IMR-90 (cell line): ENCODE results near the gene CTSO.

Experiments used
- BHLHE40 ChIP-seq: fragments of 150-350 bp; IDR thresholded peaks from 2 replicates; pipeline ENCODE4 v1.6.1; 2016; ENCODE audit warnings: mild to moderate bottlenecking, low read depth, low read length
- CHD1 ChIP-seq: IDR thresholded peaks from 2 replicates; pipeline ENCODE4 v1.6.1; 2012; ENCODE audit warnings: low read depth, low read length, improper control_type of control experiment
- CTCF ChIP-seq: conservative IDR thresholded peaks from 2 replicates; pipeline ENCODE4 v1.5.1; 2012; ENCODE audit warnings: mild to moderate bottlenecking, low read depth, low read length, improper control_type of control experiment
- ELK1 ChIP-seq: fragments of 150-350 bp; IDR thresholded peaks from 2 replicates; pipeline ENCODE4 v1.6.1; 2016; ENCODE audit warnings: low read depth, mild to moderate bottlenecking, low read length, moderate library complexity, borderline replicate concordance
- FOS ChIP-seq: fragments of 150-350 bp; IDR thresholded peaks from 2 replicates; pipeline ENCODE4 v1.6.1; 2016; ENCODE audit warnings: low read depth, low read length
- POLR2A ChIP-seq: IDR thresholded peaks from 2 replicates; pipeline ENCODE4 v1.6.1; 2012; ENCODE audit warnings: mild to moderate bottlenecking, low read depth, low read length
- RAD21 ChIP-seq: IDR thresholded peaks from 2 replicates; pipeline ENCODE4 v1.6.1; 2012; ENCODE audit warnings: low read length, improper control_type of control experiment
- RFX5 ChIP-seq: IDR thresholded peaks from 2 replicates; pipeline ENCODE4 v1.8.0; 2012; ENCODE audit warnings: low read depth, mild to moderate bottlenecking, low read length, moderate library complexity

GRCh38 chr4:155944516-155944915 lies 9.2 kb downstream of the CTSO start:
- TF ChIP-seq POLR2A = no peak
- no peak for TF ChIP-seq CTCF
- no peak for TF ChIP-seq ELK1
- no peak for TF ChIP-seq RFX5
- TF ChIP-seq CHD1 = no peak
- no peak for TF ChIP-seq FOS
- TF ChIP-seq BHLHE40 = no peak
- TF ChIP-seq RAD21 = no peak
